ENCODE data around the gene GGCX. TPM values are rescaled to one million over a fixed set of nuclear protein-coding genes. Genes with fewer than 3 reads are reported as not detected.

The GGCX gene
- total and polyA plus RNA-seq, 2 of the 13 experiments (the other 11 are each of a cell fraction or from before 2014, with no cell fraction given): 72.5 to 103 TPM

DNA sequence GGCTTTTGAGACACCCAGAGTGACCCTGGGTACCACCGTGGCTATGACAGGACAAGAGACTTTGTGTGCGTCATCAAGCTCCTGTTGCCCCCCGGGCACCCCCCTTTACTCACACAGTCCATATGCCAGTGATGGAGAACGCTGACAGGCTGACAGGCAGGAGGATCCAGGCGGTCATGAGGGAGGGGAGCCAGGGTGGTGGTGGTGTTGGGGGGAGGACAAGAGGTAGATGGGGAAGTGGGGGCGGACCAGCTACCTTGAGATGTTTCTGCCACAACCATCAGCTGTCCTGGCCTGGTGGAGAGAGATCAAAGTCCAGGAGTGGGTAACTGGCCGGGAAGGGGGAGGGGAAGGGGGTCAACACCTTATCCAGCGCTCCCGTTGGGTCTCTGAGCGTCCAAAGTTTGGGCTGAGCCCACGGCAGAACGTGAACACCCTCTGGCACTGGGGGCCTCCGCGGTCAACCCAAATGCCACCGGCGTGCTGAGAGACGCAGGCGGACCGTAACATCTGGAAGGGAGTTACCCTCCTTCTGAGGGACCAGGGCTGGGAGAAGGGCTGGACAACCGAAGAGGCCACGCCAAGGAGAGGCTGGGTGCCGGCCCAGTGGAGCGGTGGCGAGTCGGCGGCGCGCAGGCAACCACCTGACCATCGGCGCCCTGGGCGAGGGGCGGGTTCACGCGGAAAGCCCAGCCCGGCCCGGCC is 40.6 kb upstream of the GGCX start (continued):
- TF ChIP-seq, protein P1, sequence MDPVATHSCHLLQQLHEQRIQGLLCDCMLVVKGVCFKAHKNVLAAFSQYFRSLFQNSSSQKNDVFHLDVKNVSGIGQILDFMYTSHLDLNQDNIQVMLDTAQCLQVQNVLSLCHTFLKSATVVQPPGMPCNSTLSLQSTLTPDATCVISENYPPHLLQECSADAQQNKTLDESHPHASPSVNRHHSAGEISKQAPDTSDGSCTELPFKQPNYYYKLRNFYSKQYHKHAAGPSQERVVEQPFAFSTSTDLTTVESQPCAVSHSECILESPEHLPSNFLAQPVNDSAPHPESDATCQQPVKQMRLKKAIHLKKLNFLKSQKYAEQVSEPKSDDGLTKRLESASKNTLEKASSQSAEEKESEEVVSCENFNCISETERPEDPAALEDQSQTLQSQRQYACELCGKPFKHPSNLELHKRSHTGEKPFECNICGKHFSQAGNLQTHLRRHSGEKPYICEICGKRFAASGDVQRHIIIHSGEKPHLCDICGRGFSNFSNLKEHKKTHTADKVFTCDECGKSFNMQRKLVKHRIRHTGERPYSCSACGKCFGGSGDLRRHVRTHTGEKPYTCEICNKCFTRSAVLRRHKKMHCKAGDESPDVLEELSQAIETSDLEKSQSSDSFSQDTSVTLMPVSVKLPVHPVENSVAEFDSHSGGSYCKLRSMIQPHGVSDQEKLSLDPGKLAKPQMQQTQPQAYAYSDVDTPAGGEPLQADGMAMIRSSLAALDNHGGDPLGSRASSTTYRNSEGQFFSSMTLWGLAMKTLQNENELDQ (CRISPR knock-in tag; IDR thresholded peaks at IDR 0.05; ENCODE audit: borderline replicate concordance): no peak
- TF ChIP-seq NR3C1 (CRISPR knock-in tag; IDR thresholded peaks at IDR 0.05): no peak
- no peak for TF ChIP-seq THYN1 (CRISPR knock-in tag; IDR thresholded peaks at IDR 0.05; ENCODE audit: borderline replicate concordance, low read depth)
- TF ChIP-seq NPAS2 (CRISPR knock-in tag; IDR thresholded peaks at IDR 0.05; ENCODE audit: borderline replicate concordance): no peak
- no peak for TF ChIP-seq HMG20A (CRISPR knock-in tag; IDR thresholded peaks at IDR 0.05; ENCODE audit: borderline replicate concordance)
- TF ChIP-seq NRL (CRISPR knock-in tag; IDR thresholded peaks at IDR 0.05; ENCODE audit: borderline replicate concordance): no peak
- TF ChIP-seq ZNF75D (CRISPR knock-in tag; IDR thresholded peaks at IDR 0.05; ENCODE audit: borderline replicate concordance): no peak
- peak; percentile 39 for TF ChIP-seq TAF15 (IDR thresholded peaks at IDR 0.05; ENCODE audit: low read depth, low read length, poor library complexity, severe bottlenecking)
- TF ChIP-seq GFI1 (CRISPR knock-in tag; IDR thresholded peaks at IDR 0.05; ENCODE audit: borderline replicate concordance): 0 out of 2 replicates have a peak, but pooled peaks have one; percentile 29
- TF ChIP-seq, protein P2, sequence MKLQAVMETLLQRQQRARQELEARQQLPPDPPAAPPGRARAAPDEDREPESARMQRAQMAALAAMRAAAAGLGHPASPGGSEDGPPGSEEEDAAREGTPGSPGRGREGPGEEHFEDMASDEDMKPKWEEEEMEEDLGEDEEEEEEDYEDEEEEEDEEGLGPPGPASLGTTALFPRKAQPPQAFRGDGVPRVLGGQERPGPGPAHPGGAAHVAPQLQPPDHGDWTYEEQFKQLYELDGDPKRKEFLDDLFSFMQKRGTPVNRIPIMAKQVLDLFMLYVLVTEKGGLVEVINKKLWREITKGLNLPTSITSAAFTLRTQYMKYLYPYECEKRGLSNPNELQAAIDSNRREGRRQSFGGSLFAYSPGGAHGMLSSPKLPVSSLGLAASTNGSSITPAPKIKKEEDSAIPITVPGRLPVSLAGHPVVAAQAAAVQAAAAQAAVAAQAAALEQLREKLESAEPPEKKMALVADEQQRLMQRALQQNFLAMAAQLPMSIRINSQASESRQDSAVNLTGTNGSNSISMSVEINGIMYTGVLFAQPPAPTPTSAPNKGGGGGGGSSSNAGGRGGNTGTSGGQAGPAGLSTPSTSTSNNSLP (IDR thresholded peaks at IDR 0.05; ENCODE audit: low read depth, low read length): no peak
- no peak for TF ChIP-seq MTF1 (CRISPR knock-in tag; IDR thresholded peaks at IDR 0.05)
- no peak for TF ChIP-seq ZNF337 (CRISPR knock-in tag; IDR thresholded peaks at IDR 0.05; ENCODE audit: borderline replicate concordance, low read depth)
- TF ChIP-seq, protein P3, sequence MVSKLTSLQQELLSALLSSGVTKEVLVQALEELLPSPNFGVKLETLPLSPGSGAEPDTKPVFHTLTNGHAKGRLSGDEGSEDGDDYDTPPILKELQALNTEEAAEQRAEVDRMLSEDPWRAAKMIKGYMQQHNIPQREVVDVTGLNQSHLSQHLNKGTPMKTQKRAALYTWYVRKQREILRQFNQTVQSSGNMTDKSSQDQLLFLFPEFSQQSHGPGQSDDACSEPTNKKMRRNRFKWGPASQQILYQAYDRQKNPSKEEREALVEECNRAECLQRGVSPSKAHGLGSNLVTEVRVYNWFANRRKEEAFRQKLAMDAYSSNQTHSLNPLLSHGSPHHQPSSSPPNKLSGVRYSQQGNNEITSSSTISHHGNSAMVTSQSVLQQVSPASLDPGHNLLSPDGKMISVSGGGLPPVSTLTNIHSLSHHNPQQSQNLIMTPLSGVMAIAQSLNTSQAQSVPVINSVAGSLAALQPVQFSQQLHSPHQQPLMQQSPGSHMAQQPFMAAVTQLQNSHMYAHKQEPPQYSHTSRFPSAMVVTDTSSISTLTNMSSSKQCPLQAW (CRISPR knock-in tag; IDR thresholded peaks at IDR 0.05): 0 out of 2 replicates have a peak, but pooled peaks have one; percentile 42
- no peak for TF ChIP-seq ZNF138 (CRISPR knock-in tag; IDR thresholded peaks at IDR 0.05; ENCODE audit: low read depth)
- TF ChIP-seq SATB2 (CRISPR knock-in tag; IDR thresholded peaks at IDR 0.05): no peak
- TF ChIP-seq, protein P4, sequence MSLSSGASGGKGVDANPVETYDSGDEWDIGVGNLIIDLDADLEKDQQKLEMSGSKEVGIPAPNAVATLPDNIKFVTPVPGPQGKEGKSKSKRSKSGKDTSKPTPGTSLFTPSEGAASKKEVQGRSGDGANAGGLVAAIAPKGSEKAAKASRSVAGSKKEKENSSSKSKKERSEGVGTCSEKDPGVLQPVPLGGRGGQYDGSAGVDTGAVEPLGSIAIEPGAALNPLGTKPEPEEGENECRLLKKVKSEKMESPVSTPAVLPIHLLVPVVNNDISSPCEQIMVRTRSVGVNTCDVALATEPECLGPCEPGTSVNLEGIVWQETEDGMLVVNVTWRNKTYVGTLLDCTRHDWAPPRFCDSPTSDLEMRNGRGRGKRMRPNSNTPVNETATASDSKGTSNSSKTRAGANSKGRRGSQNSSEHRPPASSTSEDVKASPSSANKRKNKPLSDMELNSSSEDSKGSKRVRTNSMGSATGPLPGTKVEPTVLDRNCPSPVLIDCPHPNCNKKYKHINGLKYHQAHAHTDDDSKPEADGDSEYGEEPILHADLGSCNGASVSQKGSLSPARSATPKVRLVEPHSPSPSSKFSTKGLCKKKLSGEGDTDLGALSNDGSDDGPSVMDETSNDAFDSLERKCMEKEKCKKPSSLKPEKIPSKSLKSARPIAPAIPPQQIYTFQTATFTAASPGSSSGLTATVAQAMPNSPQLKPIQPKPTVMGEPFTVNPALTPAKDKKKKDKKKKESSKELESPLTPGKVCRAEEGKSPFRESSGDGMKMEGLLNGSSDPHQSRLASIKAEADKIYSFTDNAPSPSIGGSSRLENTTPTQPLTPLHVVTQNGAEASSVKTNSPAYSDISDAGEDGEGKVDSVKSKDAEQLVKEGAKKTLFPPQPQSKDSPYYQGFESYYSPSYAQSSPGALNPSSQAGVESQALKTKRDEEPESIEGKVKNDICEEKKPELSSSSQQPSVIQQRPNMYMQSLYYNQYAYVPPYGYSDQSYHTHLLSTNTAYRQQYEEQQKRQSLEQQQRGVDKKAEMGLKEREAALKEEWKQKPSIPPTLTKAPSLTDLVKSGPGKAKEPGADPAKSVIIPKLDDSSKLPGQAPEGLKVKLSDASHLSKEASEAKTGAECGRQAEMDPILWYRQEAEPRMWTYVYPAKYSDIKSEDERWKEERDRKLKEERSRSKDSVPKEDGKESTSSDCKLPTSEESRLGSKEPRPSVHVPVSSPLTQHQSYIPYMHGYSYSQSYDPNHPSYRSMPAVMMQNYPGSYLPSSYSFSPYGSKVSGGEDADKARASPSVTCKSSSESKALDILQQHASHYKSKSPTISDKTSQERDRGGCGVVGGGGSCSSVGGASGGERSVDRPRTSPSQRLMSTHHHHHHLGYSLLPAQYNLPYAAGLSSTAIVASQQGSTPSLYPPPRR (CRISPR knock-in tag; IDR thresholded peaks at IDR 0.05; ENCODE audit: borderline replicate concordance): peak; percentile 49
- peak; percentile 69; the same call in 1 of the 2 replicates for TF ChIP-seq ZNF792 (CRISPR knock-in tag; IDR thresholded peaks at IDR 0.05)
- 0 out of 2 replicates have a peak, but pooled peaks have one; percentile 61 for TF ChIP-seq AHR (CRISPR knock-in tag; IDR thresholded peaks at IDR 0.05)
- no peak for TF ChIP-seq NFE2 (CRISPR knock-in tag; IDR thresholded peaks at IDR 0.05)

Measured in HepG2 (cell line).